Peyer's patch (tissue), 4 donors: ENCODE data around the gene CYSRT1.

Source experiments
- POLR2A ChIP-seq, 2 donors: fragments of 450-650 bp; IDR thresholded peaks; one replicate each; pipeline ENCODE4 v1.5.1; 2017; ENCODE audit warnings: antibody characterized with exemption in 2 of 2, mild to moderate bottlenecking in 2 of 2, moderate library complexity in 2 of 2
- TF ChIP-seq, protein P1 (sequence below), 6 experiments: fragments of 450-650 bp in 4 of 6; fragments of 200-600 bp in 2 of 6; sonication (generic) in 1 of 6; IDR thresholded peaks; one replicate each; pipeline ENCODE4 v1.5.1; 2017 to 2019; ENCODE audit warnings: antibody characterized with exemption in 6 of 6, mild to moderate bottlenecking in 3 of 6, moderate library complexity in 1 of 6

DNA sequence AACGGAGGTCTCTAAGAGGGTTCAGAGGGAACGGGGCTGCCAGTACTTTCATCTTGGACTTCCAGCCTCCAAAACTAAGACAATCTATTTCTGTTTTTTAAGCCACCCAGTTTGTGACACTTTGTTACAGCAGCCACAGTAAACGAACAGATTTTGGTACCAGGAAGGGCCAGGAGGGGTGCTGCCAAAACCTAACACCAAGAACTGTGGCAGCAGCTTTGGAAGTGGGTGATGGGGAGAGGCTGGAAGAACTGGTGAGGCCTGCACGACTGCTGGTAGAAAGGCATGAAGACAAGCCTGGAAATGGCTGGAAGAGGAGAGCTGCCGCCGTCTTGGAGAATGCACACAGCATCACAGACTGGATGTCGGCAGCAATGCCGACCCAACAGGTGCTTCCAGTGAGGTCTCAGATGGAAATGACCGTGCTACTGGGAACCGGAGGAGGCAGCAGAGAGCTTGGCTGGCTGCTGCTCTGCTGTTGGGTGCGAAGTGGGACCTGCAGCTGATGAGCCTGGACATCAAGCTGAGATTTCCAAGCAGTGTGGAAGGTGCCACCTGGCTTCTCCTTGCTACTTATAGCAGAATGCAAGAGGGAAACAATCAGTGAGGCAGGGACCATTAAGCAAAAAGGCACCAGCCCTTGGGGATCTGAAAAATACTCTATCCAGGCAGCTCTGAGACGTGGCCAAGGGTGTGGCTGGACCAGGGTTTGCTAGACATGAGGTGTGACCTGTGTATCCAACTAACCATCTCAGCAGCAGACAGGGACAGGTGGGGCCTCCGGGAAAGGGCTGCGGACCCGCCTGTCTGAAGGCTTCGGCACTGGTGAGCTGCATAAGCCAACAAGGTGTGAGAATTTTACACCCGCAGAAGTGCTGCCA, 48.4 kb upstream of the CYSRT1 start:
- TF ChIP-seq, protein P1, sequence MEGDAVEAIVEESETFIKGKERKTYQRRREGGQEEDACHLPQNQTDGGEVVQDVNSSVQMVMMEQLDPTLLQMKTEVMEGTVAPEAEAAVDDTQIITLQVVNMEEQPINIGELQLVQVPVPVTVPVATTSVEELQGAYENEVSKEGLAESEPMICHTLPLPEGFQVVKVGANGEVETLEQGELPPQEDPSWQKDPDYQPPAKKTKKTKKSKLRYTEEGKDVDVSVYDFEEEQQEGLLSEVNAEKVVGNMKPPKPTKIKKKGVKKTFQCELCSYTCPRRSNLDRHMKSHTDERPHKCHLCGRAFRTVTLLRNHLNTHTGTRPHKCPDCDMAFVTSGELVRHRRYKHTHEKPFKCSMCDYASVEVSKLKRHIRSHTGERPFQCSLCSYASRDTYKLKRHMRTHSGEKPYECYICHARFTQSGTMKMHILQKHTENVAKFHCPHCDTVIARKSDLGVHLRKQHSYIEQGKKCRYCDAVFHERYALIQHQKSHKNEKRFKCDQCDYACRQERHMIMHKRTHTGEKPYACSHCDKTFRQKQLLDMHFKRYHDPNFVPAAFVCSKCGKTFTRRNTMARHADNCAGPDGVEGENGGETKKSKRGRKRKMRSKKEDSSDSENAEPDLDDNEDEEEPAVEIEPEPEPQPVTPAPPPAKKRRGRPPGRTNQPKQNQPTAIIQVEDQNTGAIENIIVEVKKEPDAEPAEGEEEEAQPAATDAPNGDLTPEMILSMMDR (IDR thresholded peaks at IDR 0.05): peak in 5 of 6 experiments; percentile 15 to 78 (median 71)
- no peak for TF ChIP-seq POLR2A (IDR thresholded peaks at IDR 0.05)
